Upper lobe of left lung (tissue), 4 donors: ENCODE measurements around the gene ZNF76.

Source experiments
- POLR2A ChIP-seq, 4 donors: fragments of 450-650 bp; IDR thresholded peaks; one replicate each; pipeline ENCODE4 v1.5.1; 2016 to 2017; ENCODE audit warnings: antibody characterized with exemption in 4 of 4, mild to moderate bottlenecking in 2 of 4
- POLR2AphosphoS5 ChIP-seq, 2 donors: sonication (generic); formaldehyde crosslinking; IDR thresholded peaks; one replicate each; pipeline ENCODE4 v1.5.1; 2017; ENCODE audit warnings: antibody characterized with exemption in 2 of 2
- TF ChIP-seq, protein P1 (sequence below), 6 experiments: fragments of 450-650 bp in 4 of 6; fragments of 200-600 bp in 2 of 6; sonication (generic) in 2 of 6; IDR thresholded peaks; one replicate each; pipeline ENCODE4 v1.5.1; 2016 to 2019; ENCODE audit warnings: antibody characterized with exemption in 6 of 6

DNA sequence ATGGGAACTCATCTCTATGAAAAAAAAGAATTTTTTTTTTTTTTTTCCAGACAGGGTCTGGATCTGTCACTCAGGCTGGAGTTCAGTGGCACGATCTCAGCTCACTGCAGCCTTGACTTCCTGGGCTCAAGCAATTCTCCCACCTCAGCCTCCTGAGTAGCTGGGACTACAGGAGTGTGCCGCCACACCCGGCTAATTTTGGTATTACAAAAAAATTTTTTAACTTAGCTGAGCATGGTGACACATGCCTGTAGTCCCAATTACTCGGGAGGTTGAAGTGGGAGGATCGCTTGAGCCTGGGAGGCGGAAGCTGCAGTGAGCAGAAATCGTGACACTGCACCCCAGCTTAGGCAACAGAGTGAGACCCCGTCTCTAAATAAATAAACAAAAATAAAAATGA lies 45.6 kb downstream of the ZNF76 start:
- TF ChIP-seq, protein P1, sequence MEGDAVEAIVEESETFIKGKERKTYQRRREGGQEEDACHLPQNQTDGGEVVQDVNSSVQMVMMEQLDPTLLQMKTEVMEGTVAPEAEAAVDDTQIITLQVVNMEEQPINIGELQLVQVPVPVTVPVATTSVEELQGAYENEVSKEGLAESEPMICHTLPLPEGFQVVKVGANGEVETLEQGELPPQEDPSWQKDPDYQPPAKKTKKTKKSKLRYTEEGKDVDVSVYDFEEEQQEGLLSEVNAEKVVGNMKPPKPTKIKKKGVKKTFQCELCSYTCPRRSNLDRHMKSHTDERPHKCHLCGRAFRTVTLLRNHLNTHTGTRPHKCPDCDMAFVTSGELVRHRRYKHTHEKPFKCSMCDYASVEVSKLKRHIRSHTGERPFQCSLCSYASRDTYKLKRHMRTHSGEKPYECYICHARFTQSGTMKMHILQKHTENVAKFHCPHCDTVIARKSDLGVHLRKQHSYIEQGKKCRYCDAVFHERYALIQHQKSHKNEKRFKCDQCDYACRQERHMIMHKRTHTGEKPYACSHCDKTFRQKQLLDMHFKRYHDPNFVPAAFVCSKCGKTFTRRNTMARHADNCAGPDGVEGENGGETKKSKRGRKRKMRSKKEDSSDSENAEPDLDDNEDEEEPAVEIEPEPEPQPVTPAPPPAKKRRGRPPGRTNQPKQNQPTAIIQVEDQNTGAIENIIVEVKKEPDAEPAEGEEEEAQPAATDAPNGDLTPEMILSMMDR (IDR thresholded peaks at IDR 0.05) = no peak
- TF ChIP-seq POLR2A (IDR thresholded peaks at IDR 0.05) (no peak), POLR2AphosphoS5 (IDR thresholded peaks at IDR 0.05) (no peak)
